ENCODE results near the gene CEP128.

DNA sequence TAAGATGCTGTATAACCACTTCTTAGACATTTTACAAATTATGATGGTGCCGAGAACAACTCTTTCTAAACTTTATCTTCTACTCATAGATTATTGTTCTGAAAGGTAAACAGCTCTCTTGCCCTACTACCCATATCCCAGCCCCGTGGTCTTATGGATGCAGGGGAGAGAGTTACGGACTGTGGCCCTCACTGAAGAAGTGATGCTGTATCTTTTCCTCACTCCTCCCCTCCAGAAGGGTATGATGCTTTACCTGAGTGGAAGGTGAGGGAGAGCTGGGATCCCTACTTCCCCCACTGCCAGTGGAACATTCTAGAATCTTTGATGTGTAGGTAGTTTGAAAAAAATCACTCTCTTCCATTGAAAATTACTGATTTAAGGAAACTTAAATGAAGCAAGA lies 17.4 kb upstream of the CEP128 start:
- TF ChIP-seq GATA2 (IDR thresholded peaks at IDR 0.05; ENCODE audit: low read depth, low read length): no peak
- TF ChIP-seq GATA3 (IDR thresholded peaks at IDR 0.05; ENCODE audit: low read depth, low read length): no peak

All from SH-SY5Y (cell line).